Endothelial cell of umbilical vein (primary cell): Measurements from ENCODE around the gene LRRC3C. TPM values are rescaled to one million over a fixed set of nuclear protein-coding genes. Genes with fewer than 3 reads are reported as not detected.
"Not testable (repeated sequence)": the region's sequence is repeated elsewhere in the genome, so short reads cannot be mapped to it uniquely, and the experiment has no call there.

Experiments used
- BruUV-seq: library from RNA; stranded (reverse); fragments of 400-500 nt; replicated peaks from 2 replicates; lab custom pipeline; 2021; lab: Mats Ljungman, UMichigan
- CTCF ChIA-PET: fragments of 300-600, 350-600 bp; sonication (Branson Sonifier 250); formaldehyde crosslinking; loops from one replicate; lab custom pipeline; 2021; ENCODE audit warnings: antibody characterized with exemption, inconsistent platforms; lab: Charles Lee
- POLR2A ChIA-PET: fragments of 300-600, 350-600 bp; sonication (Branson Sonifier 250); formaldehyde crosslinking; loops from one replicate; lab custom pipeline; 2021; ENCODE audit warnings: antibody characterized with exemption, inconsistent platforms; lab: Charles Lee
- DNase-seq: peaks from one replicate; pipeline ENCODE4 v3.0.0-alpha.2; 2011; ENCODE audit warnings: low read depth, low spot score
- FAIRE-seq: peaks from 2 replicates; lab custom pipeline; 2011; peaks lifted over from hg19 to GRCh38; lab: Jason Lieb, UNC
- H2AFZ ChIP-seq: 2 replicates; pipeline ENCODE4 v1.6.0; 2012; ENCODE audit warnings: low read depth, low read length, control low read depth, inconsistent platforms
- H3K27ac ChIP-seq: 2 replicates; pipeline ENCODE4 v1.5.1; 2011; ENCODE audit warnings: low read depth, mild to moderate bottlenecking, control low read depth, low read length, moderate library complexity; ENCODE audit not compliant: insufficient read depth
- H3K27me3 ChIP-seq, 2 experiments: 2 replicates each; pipeline versions ENCODE4 v1.6.0 to v1.6.1; 2011; ENCODE audit warnings: low read length in 2 of 2, mixed read lengths in 1 of 2; ENCODE audit not compliant: control insufficient read depth in 2 of 2, insufficient read depth in 2 of 2
- H3K36me3 ChIP-seq, 2 experiments: 2 replicates in 1 of 2; 3 replicates in 1 of 2; pipeline ENCODE4 v1.5.1; 2011; ENCODE audit warnings: low read length in 2 of 2, mild to moderate bottlenecking in 1 of 2, moderate library complexity in 1 of 2; ENCODE audit not compliant: control insufficient read depth in 2 of 2, insufficient read depth in 2 of 2; ENCODE audit errors: extremely low read depth in 1 of 2
- H3K4me1 ChIP-seq: 3 replicates; pipeline ENCODE4 v1.5.1; 2011; ENCODE audit warnings: mild to moderate bottlenecking, low read length; ENCODE audit not compliant: control insufficient read depth, insufficient read depth; ENCODE audit errors: extremely low read depth
- H3K4me2 ChIP-seq: 2 replicates; pipeline ENCODE4 v1.6.1; 2011; ENCODE audit warnings: low read length, control low read depth, mixed read lengths; ENCODE audit not compliant: insufficient read depth
- H3K4me3 ChIP-seq, 3 experiments: fragments of 200-600 bp in 1 of 3; sonication (generic), shearing (Covaris generic) in 1 of 3; replicated peaks in 1 of 3; 2 replicates each; pipeline ENCODE4 v1.5.1; 2011 to 2016; ENCODE audit warnings: control low read depth in 3 of 3, low read length in 3 of 3, mild to moderate bottlenecking in 2 of 3, inconsistent platforms in 1 of 3, low read depth in 1 of 3, moderate library complexity in 1 of 3; ENCODE audit not compliant: insufficient read depth in 1 of 3
- H3K79me2 ChIP-seq: 2 replicates; pipeline ENCODE4 v1.6.0; 2012; ENCODE audit warnings: low read length, inconsistent platforms; ENCODE audit not compliant: control insufficient read depth, insufficient read depth
- H3K9ac ChIP-seq: replicated peaks from 2 replicates; pipeline ENCODE3; 2011; ENCODE audit warnings: low read length, control low read depth; ENCODE audit not compliant: insufficient read depth; ENCODE audit errors: extremely low read depth
- H3K9me1 ChIP-seq: replicated peaks from 3 replicates; pipeline ENCODE4 v1.6.0; 2011; ENCODE audit warnings: mild to moderate bottlenecking, low read length; ENCODE audit not compliant: control insufficient read depth, insufficient read depth; ENCODE audit errors: extremely low read depth
- H3K9me3 ChIP-seq: replicated peaks from 2 replicates; pipeline ENCODE4 v1.5.1; 2012; ENCODE audit warnings: low read length, inconsistent platforms; ENCODE audit not compliant: control insufficient read depth, insufficient read depth
- H4K20me1 ChIP-seq: replicated peaks from 2 replicates; pipeline ENCODE3; 2011; ENCODE audit warnings: mild to moderate bottlenecking, low read length; ENCODE audit not compliant: control insufficient read depth, insufficient read depth; ENCODE audit errors: extremely low read depth
- CTCF ChIP-seq, 2 donors: IDR thresholded peaks; 1 replicate in 1 of 2; 2 replicates in 1 of 2; pipeline ENCODE4 v1.5.1; 2011; ENCODE audit warnings: low read length in 2 of 2, mild to moderate bottlenecking in 2 of 2, moderate library complexity in 2 of 2, control low read depth in 1 of 2, inconsistent platforms in 1 of 2, low read depth in 1 of 2; ENCODE audit not compliant: insufficient read depth in 1 of 2; ENCODE audit errors: extremely low read depth in 1 of 2
- EZH2 ChIP-seq: IDR thresholded peaks from 2 replicates; pipeline ENCODE4 v1.6.1; 2012; ENCODE audit warnings: borderline replicate concordance, low read depth, mild to moderate bottlenecking, moderate library complexity, low read length, inconsistent platforms; ENCODE audit not compliant: severe bottlenecking
- FOS ChIP-seq: IDR thresholded peaks from 2 replicates; pipeline ENCODE4 v1.6.1; 2011; ENCODE audit warnings: mild to moderate bottlenecking, low read length, moderate library complexity, borderline replicate concordance; ENCODE audit not compliant: insufficient read depth
- JUN ChIP-seq: IDR thresholded peaks from 2 replicates; pipeline ENCODE4 v1.6.1; 2011; ENCODE audit warnings: borderline replicate concordance, low read depth; ENCODE audit not compliant: insufficient read length, insufficient read depth
- MYC ChIP-seq: IDR thresholded peaks from one replicate; pipeline ENCODE4 v1.6.1; 2011; ENCODE audit warnings: mild to moderate bottlenecking, low read depth, low read length
- POLR2A ChIP-seq: IDR thresholded peaks from 2 replicates; pipeline ENCODE4 v1.6.1; 2012; ENCODE audit warnings: low read depth, mild to moderate bottlenecking, control low read depth, low read length
- POLR2AphosphoS5 ChIP-seq: IDR thresholded peaks from 2 replicates; pipeline ENCODE4 v1.6.1; 2012; ENCODE audit warnings: low read depth, mild to moderate bottlenecking, control low read depth, low read length, moderate library complexity; ENCODE audit not compliant: insufficient read depth
- dilution Hi-C: fragments of 300-500 bp; cut with MboI; formaldehyde crosslinking; loops from one replicate; pipeline ENCODE4 v1.15.0; 2019; ENCODE audit warnings: low sequenced_read_pairs; ENCODE audit not compliant: extremely low pct_ligation_motif_present
- intact Hi-C: fragments of 100-400 bp; cut with micrococcal nuclease; formaldehyde crosslinking; loops from one replicate; pipeline ENCODE4 v1.10.0; 2022
- polyA plus RNA-seq, 4 experiments: library from polyadenylated mRNA; depleted of rRNA in 3 of 4; stranded (reverse) in 3 of 4; unstranded in 1 of 4; fragments of >200 nt; gene quantifications; 2 replicates each; pipeline versions ENCODE4 v1.2.1 to v1.2.3, GENCODE V29; 2011 to 2012; ENCODE audit warnings: missing spikeins in 1 of 4
- total RNA-seq: library from RNA; stranded (reverse); gene quantifications from 2 replicates; pipeline ENCODE4 v1.2.3, GENCODE V29; 2021

The LRRC3C gene
- total and polyA plus RNA-seq, 2 donors (not counting 3 experiments of a cell fraction or from before 2014, with no cell fraction given), result not detected

GRCh38 chr17:39899215-39899614, 28.3 kb upstream of the LRRC3C start:
- H3K4me2 ChIP-seq, result no peak overlapping the region
- H3K79me2 ChIP-seq, result no peaks in the 10 kb centered on the region
- H3K9me3 ChIP-seq, result no peaks in the 10 kb centered on the region
- TF ChIP-seq POLR2AphosphoS5, result no peak
- no peak for TF ChIP-seq CTCF (IDR thresholded peaks at IDR 0.05; ENCODE audit: extremely low read depth in 1 of 2, insufficient read depth in 1 of 2, low read depth in 1 of 2, low read length in 2 of 2)
- TF ChIP-seq JUN, result no peak
- TF ChIP-seq MYC, result no peak
- no peak for TF ChIP-seq EZH2
- TF ChIP-seq POLR2A, result no peak
- no peak for TF ChIP-seq FOS
- BruUV-seq, result no TSS peak
- H3K4me3 ChIP-seq, result no peak overlapping the region
- FAIRE-seq (no peak), DNase-seq (no peak)
- no peak overlapping the region for H3K9ac ChIP-seq
- H3K4me1 ChIP-seq, result no peaks in the 10 kb centered on the region
- H3K9me1 ChIP-seq, result no peaks in the 10 kb centered on the region
- CTCF ChIA-PET, result no interaction called here
- peaks cover 0 to 2% of the 10 kb centered on the region in 2 experiments for H3K27me3 ChIP-seq
- dilution Hi-C loops (no loop called here), intact Hi-C loops (no loop called here)
- H2AFZ ChIP-seq, result no peak overlapping the region
- no peaks in the 10 kb centered on the region for H3K36me3 ChIP-seq
- no peak overlapping the region for H3K27ac ChIP-seq
- POLR2A ChIA-PET, result no interaction called here
- no peaks in the 10 kb centered on the region for H4K20me1 ChIP-seq

- H2AFZ ChIP-seq, H3K4me3 ChIP-seq, H4K20me1 ChIP-seq, H3K4me1 ChIP-seq, POLR2A ChIA-PET, H3K9ac ChIP-seq, DNase-seq, H3K27me3 ChIP-seq, H3K27ac ChIP-seq, intact Hi-C loops, H3K9me1 ChIP-seq, H3K36me3 ChIP-seq, H3K4me2 ChIP-seq, FAIRE-seq, CTCF ChIA-PET, dilution Hi-C loops, H3K9me3 ChIP-seq, BruUV-seq, H3K79me2 ChIP-seq: not testable (repeated sequence)
Measured at GRCh38 chr17:39902027-39902426, 25.5 kb upstream of the LRRC3C start.
